ENCODE measurements around the gene CHCHD6.

CHCHD6 gene

DNA sequence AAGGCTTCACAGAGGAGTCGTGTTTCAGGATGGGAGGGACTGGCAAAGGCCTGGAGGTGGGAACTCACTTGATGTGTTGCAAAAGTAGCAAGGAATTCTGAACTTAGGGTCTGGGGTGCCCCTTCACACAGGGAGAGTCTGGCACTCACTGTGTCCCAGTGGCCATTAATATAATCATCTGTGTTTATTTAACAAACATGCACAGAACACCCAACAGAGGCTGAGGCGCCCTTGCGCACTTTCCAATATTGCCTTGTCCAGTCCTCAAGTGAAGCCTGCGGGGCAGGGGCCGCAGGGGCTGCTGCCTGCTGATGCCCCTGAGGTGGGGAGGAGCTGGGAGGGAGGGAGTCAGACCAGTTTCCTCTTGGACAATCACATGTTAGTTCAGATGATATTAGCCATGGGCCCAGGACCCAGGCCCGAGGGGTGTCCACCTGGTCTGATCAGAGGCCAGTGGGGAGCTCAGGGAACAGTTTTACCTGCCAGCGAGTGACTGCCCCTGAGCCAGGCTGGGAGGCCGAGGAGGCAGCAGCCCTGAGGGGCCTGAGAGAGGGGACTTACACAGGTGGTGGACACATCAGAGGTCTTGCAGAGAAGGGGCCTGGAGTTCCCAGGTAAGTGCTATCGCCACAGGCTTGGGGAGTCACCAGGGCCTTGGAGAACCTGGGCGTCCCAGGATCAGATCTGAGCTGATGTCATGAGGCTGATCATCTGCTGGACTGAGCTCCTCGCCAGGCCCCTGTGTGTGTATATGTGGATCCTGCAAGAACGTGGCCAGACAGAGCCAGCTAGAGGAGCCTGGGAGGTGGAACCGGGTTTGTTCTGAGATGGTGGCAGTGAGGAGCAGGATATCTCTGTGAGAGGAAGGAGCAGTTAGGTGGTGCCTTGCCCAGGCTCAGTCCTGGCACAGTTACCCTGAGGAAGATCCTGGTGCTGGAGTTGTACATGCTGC lies 35.3 kb upstream of the CHCHD6 start:
- no peak overlapping the region for H3K4me3 ChIP-seq (ENCODE audit: low read depth, low read length)

DNA sequence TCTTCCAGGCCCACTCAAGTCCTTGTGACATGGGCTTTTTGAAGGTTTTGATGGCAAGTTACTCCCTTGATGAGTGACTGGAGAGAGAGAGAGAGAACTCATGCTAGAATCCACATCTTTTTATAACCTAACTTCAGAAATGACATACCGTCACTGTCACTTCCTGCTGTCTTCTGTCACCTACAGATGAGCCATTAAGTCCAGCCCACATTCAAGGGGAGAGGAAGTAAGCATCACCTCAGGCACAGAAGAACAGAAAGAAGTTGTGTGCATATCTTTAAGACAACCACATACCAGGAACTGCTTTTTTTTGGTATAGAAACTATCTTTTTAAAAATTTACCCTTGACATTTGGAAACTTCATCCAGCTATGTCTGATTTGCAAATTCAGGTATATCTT lies 32.5 kb upstream of the CHCHD6 start:
- H3K4me3 ChIP-seq (ENCODE audit: low read depth, low read length): no peak overlapping the region

DNA sequence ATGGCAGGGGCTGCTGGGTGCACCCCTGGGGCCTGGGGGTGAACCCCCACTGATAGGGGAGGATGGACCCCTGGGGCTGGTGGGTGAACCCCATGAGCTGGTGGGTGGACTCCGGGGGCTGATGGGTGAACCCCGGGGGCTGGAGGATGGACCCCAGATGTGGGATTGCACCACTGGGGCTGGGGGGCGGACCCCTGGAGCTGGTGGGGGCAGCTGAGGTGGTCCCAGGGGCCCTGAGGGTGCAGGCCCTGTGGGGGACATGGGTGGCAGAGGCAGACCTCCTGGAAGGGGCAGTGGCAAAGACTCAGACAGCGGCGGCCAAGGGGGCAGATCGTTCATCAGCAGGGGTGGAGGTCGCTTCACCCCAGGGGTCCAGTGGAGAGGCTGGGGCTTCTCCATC lies 31.7 kb upstream of the CHCHD6 start:
- no peak overlapping the region for H3K4me3 ChIP-seq (ENCODE audit: low read depth, low read length)

DNA sequence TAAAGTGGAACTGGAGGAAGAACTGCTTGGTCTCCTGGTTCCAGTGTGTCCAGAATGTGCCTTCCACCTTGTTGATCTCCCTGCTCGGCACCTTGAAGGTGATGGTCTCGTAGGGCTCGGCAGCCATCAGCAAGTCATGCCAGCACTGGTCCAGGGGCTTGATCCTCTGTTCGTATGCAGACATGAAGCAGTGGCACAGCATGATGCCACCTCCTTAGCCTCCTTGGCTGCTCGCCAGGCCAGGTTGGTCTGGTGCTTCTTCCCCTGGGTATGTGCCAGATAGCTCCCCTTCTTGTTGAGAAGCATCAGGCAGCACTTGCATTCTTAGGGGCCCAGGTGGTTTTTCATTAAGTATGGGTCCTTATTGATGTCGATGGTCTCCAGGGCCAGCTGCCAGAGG lies 31.3 kb upstream of the CHCHD6 start:
- no peak overlapping the region for H3K4me3 ChIP-seq (ENCODE audit: low read depth, low read length)

DNA sequence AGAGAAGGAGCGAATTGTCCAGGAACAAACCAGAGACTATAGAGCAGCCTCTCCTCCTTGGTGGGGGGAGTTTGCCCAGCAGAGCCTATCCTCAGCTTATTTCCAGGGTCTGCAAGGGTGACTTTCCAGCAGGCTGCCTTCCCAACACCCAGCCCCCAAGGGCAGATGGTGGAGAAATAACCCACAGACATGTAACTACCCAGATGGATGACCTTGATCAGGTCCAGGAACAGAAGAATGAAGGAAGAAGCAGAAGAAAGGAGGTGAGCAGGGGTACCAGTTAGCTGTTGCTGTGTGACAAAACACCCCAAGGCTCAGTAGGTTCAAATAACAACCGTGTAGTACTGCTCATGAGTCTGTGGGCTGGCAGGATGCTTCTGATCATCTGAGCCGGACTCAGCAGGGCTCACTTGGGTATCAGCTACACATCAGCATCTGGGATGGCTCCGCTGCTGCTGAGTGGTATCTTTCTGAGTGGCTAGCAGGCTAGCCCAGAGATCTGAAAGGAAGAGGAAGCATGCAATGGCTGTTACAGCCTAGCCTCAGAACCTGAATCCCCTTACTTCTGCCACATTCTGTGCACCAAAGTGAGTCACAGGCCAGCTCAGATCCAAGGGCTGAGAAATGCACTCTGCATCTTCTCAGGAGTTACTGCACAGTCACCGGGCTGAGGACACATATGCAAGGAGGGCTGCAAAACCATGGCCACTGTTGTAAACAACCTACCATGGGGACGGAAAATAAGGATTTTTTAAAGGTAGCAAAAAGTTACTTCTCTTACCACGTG lies 26.9 kb upstream of the CHCHD6 start:
- no peak overlapping the region for H3K4me3 ChIP-seq (ENCODE audit: low read depth, low read length)

DNA sequence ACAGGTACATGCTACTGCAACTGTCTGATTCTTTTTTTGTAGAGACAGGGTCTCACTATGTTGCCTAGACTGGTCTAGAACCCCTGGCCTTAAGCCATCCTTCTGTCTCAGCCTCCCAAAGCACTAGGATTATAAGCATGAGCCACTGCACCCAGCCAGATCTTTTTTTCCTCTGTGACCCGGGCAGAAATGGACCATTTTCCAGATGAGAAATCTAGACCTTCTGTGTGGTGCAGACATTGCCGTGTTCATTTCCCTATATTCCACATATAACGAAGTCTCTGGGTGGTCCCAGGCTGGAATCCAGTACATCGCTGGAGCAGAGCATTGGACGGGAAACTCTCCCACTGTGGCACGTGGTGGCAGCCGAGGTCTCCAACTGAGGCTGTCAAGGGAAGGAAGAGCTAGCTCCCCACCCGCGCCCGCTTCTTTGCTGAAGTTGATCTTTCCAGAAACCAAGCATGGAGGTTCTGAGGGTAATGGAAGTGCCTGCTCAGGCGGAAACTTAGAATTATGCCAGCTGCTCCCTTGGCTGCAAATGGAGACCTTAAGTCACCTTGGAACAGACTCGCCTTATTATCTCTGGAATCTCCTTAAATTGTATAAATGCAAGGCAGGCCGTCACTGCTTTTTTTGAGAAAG lies 26.1 kb upstream of the CHCHD6 start:
- no peak overlapping the region for H3K4me3 ChIP-seq (ENCODE audit: low read depth, low read length)

DNA sequence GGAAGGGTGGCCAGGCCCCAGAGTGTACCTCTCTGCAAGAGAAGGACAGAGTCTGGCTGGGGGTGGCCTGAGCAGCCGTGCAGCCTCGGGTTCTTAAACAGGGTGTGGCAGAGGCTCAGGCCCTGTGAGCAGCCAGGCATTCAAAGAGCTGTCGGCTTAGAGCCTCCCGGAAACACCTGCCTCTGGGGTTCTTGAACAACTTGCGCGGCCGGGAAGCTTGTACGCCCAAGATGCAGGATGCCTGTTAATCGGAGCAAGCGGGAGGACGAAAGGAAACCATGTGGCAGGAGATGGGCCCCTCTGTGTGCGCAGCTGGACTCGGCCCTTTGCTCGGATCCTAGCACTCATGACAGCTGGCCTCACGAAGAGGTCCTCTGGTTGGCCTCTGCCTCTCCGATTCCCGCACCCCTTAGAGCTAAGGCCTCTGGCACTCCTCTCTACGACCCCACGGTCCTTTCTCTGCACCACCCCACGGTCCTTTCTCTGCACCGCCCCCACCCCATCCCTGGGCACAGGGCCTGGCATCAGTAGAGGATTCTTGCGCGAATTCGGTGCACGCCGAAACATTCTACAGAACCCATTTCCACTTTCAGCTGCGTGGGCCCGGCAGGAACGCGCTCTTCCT lies 25.2 kb upstream of the CHCHD6 start:
- H3K4me3 ChIP-seq (ENCODE audit: low read depth, low read length): no peak overlapping the region

DNA sequence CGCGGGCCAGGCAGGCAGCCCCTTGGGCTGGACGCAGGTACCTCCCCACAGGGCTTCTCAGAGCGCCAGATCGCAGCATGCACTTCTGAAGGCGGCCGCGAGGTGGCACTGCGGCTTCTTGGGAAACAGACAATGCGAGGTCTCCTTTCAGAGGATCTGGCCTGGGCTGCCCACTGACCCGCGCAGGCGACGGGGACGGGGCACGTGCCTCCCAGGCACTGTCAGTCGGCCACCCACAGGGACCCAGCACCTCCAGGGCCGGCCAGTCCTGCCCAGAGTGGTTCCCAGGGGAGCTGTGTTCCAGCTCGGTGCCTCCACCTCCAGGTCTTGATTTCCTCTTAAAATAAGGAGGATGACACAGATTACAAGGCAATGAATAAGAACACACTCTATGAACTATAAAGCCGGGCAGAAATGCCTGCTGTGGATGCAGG lies 24.7 kb upstream of the CHCHD6 start:
- no peak overlapping the region for H3K4me3 ChIP-seq (ENCODE audit: low read depth, low read length)

DNA sequence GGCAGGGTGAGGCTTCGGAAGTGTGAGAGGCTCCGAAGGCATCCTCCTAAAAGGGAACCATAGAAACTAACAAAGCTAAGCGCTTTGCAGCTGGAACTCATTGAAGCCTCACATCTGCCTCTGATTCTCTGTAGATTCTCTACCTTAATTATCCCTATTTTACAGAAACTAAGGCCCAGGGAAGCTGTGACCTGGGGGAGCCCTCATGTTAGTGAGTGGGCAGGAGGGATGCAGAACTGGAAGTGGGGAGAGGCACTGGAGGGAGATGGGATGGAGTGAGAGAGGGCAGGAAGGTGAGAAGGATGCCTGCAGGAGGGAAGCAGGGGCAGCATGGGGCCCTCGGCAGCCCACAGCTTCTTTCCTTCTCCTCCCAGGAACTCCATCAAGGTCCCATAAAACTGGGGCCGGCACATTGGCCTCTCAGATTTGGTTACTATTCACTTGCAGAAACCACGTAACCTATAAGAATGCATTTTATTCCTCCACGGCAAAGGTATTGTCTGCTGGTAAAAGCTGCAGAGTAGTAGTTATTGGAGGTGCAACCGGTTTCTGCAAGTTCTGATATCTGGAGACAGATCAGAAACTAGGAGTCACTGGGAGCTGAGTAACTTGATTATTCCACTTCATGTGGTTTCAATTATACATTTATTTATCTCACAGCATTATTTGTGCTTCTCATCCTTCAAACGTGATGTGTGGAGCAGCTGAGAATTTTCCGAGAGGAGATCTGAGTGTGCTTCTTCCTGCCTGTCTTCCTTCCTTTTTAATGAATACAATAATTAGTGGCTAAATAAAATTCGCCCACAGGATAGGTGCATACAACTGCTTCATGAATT lies 24.0 kb upstream of the CHCHD6 start:
- H3K4me3 ChIP-seq (ENCODE audit: low read depth, low read length): no peak overlapping the region

DNA sequence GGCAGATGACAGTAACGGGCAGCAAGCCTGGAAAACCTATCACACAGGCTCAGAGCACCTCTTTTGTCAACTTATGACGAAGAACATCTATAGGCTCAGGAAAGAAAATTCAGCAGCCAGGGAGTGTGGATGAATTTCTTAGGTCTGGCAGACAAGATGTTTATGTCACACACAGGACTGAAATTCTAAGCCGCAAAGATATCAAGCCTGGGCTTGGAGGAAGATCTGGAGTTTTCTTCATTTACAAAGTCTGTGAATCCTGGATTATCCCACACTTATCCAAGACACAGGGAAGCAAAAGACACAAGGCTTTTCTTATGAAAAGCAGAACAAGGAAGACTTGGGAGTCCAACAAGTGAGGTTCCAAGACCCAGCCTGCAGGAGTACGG lies 23.4 kb upstream of the CHCHD6 start:
- H3K4me3 ChIP-seq (ENCODE audit: low read depth, low read length): no peak overlapping the region

DNA sequence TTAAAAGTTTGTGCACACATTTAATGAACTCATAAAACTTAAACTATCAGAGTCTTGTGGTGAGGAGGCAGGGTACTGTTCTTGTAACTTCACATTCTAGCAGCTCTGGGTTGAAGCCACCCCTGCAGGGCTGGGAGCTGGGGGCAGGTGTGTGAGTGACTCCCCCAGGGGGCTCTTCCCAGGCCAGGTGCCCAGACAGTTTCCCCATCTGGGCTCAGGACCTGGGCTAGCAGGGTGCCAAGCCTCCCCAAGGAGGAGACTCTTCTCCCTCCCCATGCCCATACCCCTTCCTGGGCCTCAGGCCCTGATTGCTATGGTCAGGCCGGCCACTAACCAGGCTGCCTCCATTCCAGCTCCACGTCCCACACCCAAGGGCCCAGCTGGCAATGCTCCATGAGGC lies 22.0 kb upstream of the CHCHD6 start:
- H3K4me3 ChIP-seq (ENCODE audit: low read depth, low read length): no peak overlapping the region

DNA sequence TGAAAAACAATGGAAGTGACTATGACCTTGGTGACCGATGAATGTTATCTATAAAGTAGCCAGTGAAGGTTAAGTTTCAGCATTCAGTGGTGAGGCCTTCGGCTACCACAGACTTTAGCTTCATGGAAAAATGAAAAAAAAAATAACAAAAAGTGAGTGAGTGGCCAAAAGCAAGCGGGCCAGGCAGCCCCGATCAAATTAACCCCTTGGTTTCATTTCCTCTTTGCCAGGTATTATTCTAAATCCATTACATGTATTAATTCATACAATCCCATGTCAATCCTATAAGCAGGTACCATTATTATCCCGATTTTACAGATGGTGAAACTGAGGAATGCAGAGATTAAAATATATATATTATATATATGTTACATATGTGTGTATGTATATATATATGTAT lies 21.0 kb upstream of the CHCHD6 start:
- no peak overlapping the region for H3K4me3 ChIP-seq (ENCODE audit: low read depth, low read length)

DNA sequence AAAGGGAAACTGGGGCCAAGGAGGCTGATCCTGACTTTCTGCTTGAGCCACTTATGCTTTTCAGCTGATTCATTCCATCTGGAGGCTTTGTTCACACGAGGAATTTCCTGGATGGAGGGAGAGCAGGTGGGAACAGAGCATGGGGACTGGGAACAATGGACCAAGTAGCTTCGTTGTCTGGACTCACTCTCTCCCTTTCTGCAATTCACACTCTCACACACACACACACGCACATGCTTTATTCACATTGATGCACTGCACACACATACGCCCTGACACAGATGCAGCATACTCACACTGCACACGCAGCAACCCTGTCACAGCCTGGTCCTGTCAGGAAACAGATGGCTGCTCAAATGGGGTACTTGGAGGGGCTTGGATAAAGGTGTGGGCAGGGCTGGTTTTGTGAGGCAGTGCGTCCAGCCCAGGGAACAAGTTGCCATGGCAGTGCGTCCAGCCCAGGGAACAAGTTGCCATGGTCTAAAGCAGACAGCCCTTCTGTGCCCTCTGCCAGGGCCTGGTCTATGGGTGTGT lies 19.8 kb upstream of the CHCHD6 start:
- H3K4me3 ChIP-seq (ENCODE audit: low read depth, low read length): no peak overlapping the region

DNA sequence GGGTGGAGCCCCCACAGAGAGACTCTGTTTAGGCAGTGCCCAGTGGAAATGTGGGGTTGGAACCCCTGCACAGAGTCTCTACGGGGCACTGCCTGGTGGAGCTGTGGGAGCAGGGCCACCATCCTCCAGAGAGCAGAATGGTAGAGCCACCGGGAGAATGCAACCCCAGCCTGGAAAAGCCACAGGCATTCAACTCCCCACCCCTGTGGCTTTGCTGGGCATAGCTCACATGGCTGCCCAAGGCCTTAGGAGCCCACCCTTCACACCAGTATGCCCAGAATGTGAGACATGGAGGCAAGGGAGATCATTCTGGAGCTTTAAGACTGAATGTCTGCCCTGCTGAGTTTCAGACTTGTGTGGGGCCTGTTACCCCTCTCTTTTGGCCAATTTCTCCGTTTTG lies 19.0 kb upstream of the CHCHD6 start:
- no peak overlapping the region for H3K4me3 ChIP-seq (ENCODE audit: low read depth, low read length)

DNA sequence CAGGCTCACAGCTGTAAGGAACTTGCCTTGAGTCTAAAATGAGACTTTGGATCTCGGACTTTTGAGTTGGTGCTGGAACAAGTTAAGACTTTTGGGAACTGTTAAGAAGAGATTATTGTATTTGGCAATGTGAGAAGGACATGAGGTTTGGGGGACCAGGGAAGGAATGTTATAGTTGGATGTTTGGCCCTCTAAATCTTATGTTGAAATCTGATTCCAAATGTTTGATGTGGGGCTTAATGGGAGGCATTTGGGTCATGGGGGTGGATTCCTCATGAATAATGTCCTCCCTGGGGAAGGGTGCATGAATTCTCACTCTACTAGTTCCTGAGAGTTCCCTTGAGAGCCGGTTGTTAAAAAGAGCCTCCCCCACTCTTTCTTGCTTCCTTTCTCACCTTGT lies 18.5 kb upstream of the CHCHD6 start:
- no peak overlapping the region for H3K4me3 ChIP-seq (ENCODE audit: low read depth, low read length)

DNA sequence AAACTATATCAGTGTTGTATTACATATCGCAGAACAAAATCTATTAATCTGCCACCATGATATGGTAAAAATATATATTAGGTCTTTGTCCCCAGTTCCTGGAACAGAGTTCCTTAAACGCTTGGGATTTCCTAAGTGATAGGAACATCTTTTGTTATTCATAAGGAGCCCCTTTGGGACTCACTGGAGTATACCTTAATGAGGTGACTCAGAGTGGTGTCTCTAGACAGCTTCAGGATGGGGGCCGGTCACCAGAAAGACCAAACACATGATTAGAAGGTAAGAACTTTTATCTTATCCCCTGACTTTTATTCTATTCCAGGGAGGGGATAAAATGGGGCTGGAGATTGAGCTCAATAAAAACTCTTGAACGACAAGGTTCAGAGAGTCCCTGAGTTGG lies 12.3 kb upstream of the CHCHD6 start:
- no peak overlapping the region for H3K4me3 ChIP-seq (ENCODE audit: low read depth, low read length)

DNA sequence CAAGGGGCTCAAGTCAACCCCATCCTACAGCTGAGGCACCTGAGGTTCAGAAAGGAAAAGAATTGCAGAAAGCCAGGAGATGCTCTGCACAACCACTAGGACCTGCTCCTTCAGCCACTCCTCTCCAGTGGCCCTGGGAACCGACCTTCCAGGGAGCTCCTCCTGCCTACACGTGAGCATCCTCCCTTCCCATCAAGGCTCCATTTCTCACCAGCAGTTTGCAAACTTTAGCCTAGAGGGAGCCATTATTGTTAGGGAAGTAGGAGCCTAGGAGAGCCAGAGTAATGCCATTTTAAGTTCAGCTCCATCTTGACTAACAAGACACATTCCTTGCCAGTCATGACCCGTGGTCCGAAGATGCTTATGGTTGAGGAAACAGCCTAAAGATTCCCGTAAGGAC lies 11.2 kb upstream of the CHCHD6 start:
- H3K4me3 ChIP-seq (ENCODE audit: low read depth, low read length): no peak overlapping the region

DNA sequence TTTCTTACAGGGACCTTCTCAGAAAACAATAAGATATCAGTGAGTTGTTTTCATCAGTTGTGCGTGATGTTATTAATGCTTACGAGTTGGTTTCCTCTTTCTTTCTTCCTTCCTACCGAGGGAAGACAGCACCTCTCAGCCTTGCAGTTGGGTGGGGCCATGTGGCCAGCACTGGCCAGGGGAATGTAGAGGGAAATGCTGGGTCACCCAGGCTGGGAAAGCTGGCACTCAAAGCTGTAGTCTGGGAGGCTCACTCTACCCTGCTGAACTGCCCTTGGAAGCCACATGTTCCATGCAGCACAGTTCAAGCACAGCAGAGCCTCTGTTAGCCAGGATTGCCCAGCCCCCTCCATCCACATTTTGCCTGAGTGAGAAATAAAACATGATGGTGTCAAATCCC lies 10.1 kb upstream of the CHCHD6 start:
- H3K4me3 ChIP-seq (ENCODE audit: low read depth, low read length): no peak overlapping the region

DNA sequence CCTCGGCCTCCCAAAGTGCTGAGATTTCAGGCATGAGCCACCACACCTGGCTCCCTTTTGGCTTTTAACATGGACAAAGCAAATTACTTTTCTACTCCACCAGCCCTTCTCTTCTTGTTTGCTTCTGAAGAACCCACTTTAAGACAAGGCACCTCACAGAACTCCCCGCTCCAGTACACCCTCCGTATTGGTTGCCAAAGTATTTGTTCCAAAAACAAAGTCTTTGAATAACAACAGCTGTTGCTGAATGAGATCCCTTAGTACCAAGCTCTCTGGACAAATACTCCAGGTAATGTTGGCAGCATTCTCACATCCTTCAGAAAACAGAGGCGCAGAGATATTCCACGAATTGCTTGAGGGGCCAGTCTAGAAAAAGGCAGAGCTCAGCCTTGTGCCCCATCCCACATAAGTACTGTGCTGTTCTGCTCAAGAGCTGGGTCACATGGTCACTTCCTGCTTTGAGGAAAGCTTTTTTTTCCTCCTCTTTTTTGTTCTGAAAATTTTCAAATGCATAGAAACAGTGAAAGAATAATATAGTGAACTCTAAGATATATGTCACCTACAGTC lies 7.3 kb upstream of the CHCHD6 start:
- H3K4me3 ChIP-seq (ENCODE audit: low read depth, low read length): no peak overlapping the region

DNA sequence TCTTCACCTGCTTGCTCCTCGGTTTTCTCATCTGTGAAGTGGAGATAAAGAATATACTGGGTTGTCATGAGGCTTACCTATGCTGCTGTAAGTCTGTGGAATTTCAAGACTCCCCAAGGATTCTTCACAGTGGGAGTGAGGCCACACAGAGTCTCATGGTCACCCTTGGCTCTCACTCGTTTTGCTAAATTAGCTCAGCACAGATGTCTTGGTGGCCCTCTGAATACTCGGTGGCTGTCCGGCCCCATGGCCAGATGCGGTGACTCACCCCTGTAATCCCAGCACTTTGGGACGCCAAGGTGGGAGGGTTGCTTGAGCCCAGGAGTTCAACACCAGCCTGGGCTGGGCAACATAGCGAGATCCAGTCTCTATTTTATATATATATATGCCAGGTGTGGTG lies 5.0 kb upstream of the CHCHD6 start:
- H3K4me3 ChIP-seq (ENCODE audit: low read depth, low read length): no peak overlapping the region
